Adipocyte (in vitro differentiated cells): ENCODE results near the gene ZFY.

Experiments used
- DNase-seq: peaks from one replicate; pipeline ENCODE4 v3.0.0-alpha.2; 2015; ENCODE audit warnings: low read depth
- H3K27me3 ChIP-seq: replicated peaks from 2 replicates; pipeline ENCODE4 v1.7.0; 2013; ENCODE audit warnings: mild to moderate bottlenecking, low read length, moderate library complexity; ENCODE audit not compliant: control insufficient read depth, insufficient read depth
- H3K36me3 ChIP-seq: 2 replicates; pipeline ENCODE4 v1.7.0; 2013; ENCODE audit warnings: low read length, mild to moderate bottlenecking, moderate library complexity; ENCODE audit not compliant: control insufficient read depth, insufficient read depth, severe bottlenecking
- H3K4me1 ChIP-seq: 2 replicates; pipeline ENCODE4 v1.7.0; 2013; ENCODE audit warnings: mild to moderate bottlenecking, low read length, moderate library complexity; ENCODE audit not compliant: control insufficient read depth, insufficient read depth
- H3K4me3 ChIP-seq: 2 replicates; pipeline ENCODE4 v1.7.0; 2013; ENCODE audit warnings: mild to moderate bottlenecking, low read length, moderate library complexity
- H3K9ac ChIP-seq: 2 replicates; pipeline ENCODE4 v1.7.0; 2013; ENCODE audit warnings: mild to moderate bottlenecking, low read length, moderate library complexity
- H3K9me3 ChIP-seq: 2 replicates; pipeline ENCODE4 v1.7.0; 2013; ENCODE audit warnings: mild to moderate bottlenecking, low read length, moderate library complexity; ENCODE audit not compliant: control insufficient read depth

Gene ZFY

DNA sequence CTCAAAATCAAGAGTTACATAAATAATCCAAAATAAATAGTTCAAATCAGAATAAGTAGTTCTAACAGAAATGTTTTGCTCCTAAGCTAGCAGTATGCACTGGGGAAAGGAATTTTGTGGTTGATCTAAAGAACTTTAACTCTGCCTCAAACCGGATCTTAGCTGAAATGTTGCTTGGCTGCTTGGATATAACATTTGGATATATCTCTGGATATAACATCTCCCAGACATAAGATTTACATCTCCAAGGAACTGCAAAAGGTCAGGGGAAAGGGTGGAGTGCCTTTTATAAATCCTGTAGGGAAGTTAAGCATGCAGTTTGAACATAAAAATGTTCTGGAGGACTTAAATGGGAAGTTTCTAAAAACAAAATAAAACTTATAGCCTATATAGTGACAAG lies 83.4 kb downstream of the ZFY start:
- Histone ChIP-seq H3K4me1 (no peaks in the 10 kb centered on the region), H3K36me3 (no peaks in the 10 kb centered on the region), H3K4me3 (no peak overlapping the region), H3K9ac (no peak overlapping the region), H3K27me3 (no peaks in the 10 kb centered on the region), H3K9me3 (no peaks in the 10 kb centered on the region)
- DNase-seq: no peak

DNA sequence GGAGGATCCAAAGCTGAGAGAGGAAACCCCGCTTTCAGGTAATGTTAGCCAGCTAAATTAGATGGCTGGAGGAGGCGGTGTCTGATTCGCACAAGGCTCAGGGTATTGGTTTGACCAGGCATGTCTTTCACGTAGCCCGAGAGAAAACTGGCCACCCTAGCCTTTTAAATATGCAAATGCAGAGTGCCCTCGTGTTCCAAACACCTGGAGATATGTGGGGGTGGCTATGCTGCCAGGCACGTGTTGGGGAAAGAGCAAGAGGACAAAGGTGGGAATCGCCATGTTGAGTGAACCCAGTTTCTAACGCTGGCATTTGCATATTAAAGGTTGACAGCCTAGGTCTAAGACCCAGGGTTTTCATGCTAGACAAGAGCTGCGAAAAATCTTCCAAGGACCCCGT lies 84.4 kb downstream of the ZFY start:
- H3K4me3 ChIP-seq: no peak overlapping the region
- no peaks in the 10 kb centered on the region for H3K36me3 ChIP-seq
- H3K9me3 ChIP-seq: no peaks in the 10 kb centered on the region
- H3K9ac ChIP-seq: no peak overlapping the region
- no peaks in the 10 kb centered on the region for H3K4me1 ChIP-seq
- H3K27me3 ChIP-seq: no peaks in the 10 kb centered on the region
- no peak for DNase-seq

DNA sequence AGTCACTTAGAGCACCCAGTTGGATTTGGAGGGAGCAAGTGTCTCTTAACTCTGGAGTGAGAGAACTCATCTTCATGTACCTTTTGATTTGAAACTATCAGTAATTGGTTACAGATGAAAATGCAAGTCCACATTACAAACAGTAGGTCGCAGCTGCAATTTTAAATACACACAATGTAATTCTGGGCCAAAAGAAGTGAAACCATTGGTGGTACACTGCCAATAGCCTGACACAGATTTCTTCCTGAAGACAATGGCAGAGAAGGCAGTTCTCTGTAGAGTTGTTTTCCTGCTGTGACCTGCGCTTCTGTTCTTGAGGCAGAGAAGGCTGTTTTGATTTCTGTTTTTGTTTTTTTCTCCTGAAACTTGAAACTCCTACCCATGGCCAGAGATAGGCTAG lies 86.0 kb downstream of the ZFY start:
- Histone ChIP-seq H3K4me1 (no peaks in the 10 kb centered on the region), H3K9ac (no peak overlapping the region), H3K9me3 (no peaks in the 10 kb centered on the region), H3K27me3 (no peaks in the 10 kb centered on the region), H3K4me3 (no peak overlapping the region), H3K36me3 (no peaks in the 10 kb centered on the region)
- DNase-seq: no peak

DNA sequence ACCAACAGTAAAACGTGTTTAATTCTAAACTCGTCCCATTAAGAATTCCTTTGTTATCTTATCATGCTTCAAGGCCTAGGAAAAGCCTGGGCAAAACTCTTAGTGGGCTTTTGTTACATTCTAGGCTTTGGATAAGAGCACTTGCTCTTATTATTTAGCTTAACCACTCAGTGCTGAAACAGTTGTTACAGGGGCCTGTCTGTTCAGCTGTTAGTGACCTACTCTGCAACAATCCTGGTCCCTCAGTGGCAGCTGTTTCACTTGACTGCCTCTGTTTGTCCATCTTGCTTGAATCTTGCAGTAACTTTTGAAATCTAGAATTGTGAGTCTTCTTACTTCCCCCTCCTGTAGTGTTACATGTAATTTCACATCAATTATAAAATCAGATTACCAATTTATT lies 88.4 kb downstream of the ZFY start:
- H3K9me3 ChIP-seq: no peaks in the 10 kb centered on the region
- DNase-seq: no peak
- no peak overlapping the region for H3K4me3 ChIP-seq
- H3K27me3 ChIP-seq: no peaks in the 10 kb centered on the region
- no peaks in the 10 kb centered on the region for H3K36me3 ChIP-seq
- no peak overlapping the region for H3K9ac ChIP-seq
- no peaks in the 10 kb centered on the region for H3K4me1 ChIP-seq

DNA sequence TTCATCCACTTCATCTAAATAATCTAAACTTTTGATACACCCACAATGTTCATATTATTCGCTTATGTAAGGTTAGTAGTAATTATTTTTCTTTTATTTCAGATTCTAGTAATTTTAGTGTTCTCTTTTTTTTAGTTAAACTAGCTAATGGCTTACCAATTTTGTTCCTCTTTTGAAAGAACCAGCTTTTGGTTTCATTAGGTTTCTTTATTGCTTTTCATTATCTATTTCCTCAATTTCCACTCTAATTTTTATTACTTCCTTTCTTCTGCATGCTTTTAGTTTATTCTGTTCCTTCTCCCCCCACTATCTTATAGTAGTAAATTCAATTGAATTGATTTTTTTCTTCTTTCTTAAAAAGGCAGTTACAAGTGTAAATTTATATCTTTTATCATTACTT lies 90.2 kb downstream of the ZFY start:
- Histone ChIP-seq H3K4me1 (no peaks in the 10 kb centered on the region), H3K9ac (no peak overlapping the region), H3K9me3 (no peaks in the 10 kb centered on the region), H3K4me3 (no peak overlapping the region), H3K27me3 (no peaks in the 10 kb centered on the region), H3K36me3 (no peaks in the 10 kb centered on the region)
- DNase-seq: no peak
